Hepatocyte (in vitro differentiated cells): ENCODE results near the gene ZBTB43. TPM values are rescaled to one million over a fixed set of nuclear protein-coding genes. Genes with fewer than 3 reads are reported as not detected.

Experiments used
- DNase-seq: peaks from one replicate; pipeline ENCODE4 v3.0.0-alpha.2; 2016; ENCODE audit warnings: low spot score
- H2AFZ ChIP-seq: fragments of 200-600 bp; sonication (generic); 2 replicates; pipeline ENCODE4 v1.6.0; 2016; ENCODE audit warnings: antibody characterized with exemption, mild to moderate bottlenecking
- H3K27ac ChIP-seq: fragments of 200-600 bp; sonication (generic); 2 replicates; pipeline ENCODE4 v1.5.1; 2016; ENCODE audit warnings: mild to moderate bottlenecking
- H3K27me3 ChIP-seq: fragments of 200-600 bp; sonication (generic); 2 replicates; pipeline ENCODE4 v1.6.1; 2016
- H3K36me3 ChIP-seq: fragments of 200-600 bp; sonication (generic); replicated peaks from 2 replicates; pipeline ENCODE4 v1.5.1; 2016; ENCODE audit warnings: low read depth; ENCODE audit not compliant: insufficient read depth
- H3K4me1 ChIP-seq: fragments of 200-600 bp; sonication (generic); 2 replicates; pipeline ENCODE4 v1.5.1; 2016; ENCODE audit warnings: mild to moderate bottlenecking, moderate library complexity; ENCODE audit not compliant: insufficient read depth
- H3K4me2 ChIP-seq: fragments of 200-600 bp; sonication (generic); 2 replicates; pipeline ENCODE4 v1.6.0; 2016
- H3K4me3 ChIP-seq: fragments of 200-600 bp; sonication (generic); 2 replicates; pipeline ENCODE4 v1.5.1; 2016; ENCODE audit warnings: mild to moderate bottlenecking
- H3K79me2 ChIP-seq: fragments of 200-600 bp; sonication (generic); 2 replicates; pipeline ENCODE4 v1.6.0; 2017; ENCODE audit warnings: mild to moderate bottlenecking
- H3K9me2 ChIP-seq: fragments of 200-600 bp; sonication (generic); replicated peaks from 2 replicates; pipeline ENCODE4 v1.6.0; 2017; ENCODE audit warnings: mild to moderate bottlenecking; ENCODE audit not compliant: insufficient read depth
- H3K9me3 ChIP-seq: fragments of 200-600 bp; sonication (generic); 2 replicates; pipeline ENCODE4 v1.5.1; 2016; ENCODE audit warnings: low read depth, mild to moderate bottlenecking
- H4K20me1 ChIP-seq: fragments of 200-600 bp; sonication (generic); 2 replicates; pipeline ENCODE4 v1.6.0; 2016; ENCODE audit warnings: mild to moderate bottlenecking; ENCODE audit not compliant: insufficient read depth, poor library complexity, severe bottlenecking
- CTCF ChIP-seq: fragments of 200-600 bp; sonication (generic); IDR thresholded peaks from 2 replicates; pipeline ENCODE4 v1.5.1; 2016; ENCODE audit warnings: antibody characterized with exemption, mild to moderate bottlenecking; ENCODE audit not compliant: poor library complexity
- EZH2 ChIP-seq: fragments of 200-600 bp; sonication (generic); IDR thresholded peaks from 2 replicates; pipeline ENCODE4 v1.6.1; 2016; ENCODE audit warnings: antibody characterized with exemption, mild to moderate bottlenecking, borderline replicate concordance
- EZH2phosphoT487 ChIP-seq: fragments of 200-600 bp; sonication (generic); IDR thresholded peaks from one replicate; pipeline ENCODE4 v1.6.1; 2018; ENCODE audit warnings: antibody characterized with exemption, mild to moderate bottlenecking, low read depth, moderate library complexity; ENCODE audit not compliant: unreplicated experiment, severe bottlenecking
- WGBS: methylation state at CpG from one replicate; pipeline ENCODE4 v1.1.6; 2016; ENCODE audit warnings: low lambda C conversion rate; ENCODE audit errors: missing lambda C conversion rate; 5-methylcytosine and 5-hydroxymethylcytosine counted together
- polyA plus RNA-seq: library from polyadenylated mRNA; unstranded; fragments of >200 nt; fragmentation: Nextera tagmentation; extraction: Ambion mirVana; gene quantifications from 2 replicates; pipeline ENCODE4 v1.2.1, GENCODE V29; 2016
- total RNA-seq: library from RNA; depleted of rRNA; stranded (reverse); fragments of >200 nt; gene quantifications from 2 replicates; pipeline ENCODE4 v1.2.3, GENCODE V29; 2014

Gene ZBTB43
- total and polyA plus RNA-seq, 2 experiments from 2014 or later, result 14.9 to 16.4 TPM

GRCh38 chr9:126791406-126792230, 13.2 kb upstream of the ZBTB43 start:
- Histone ChIP-seq H3K9me3 (no peaks in the 10 kb centered on the region), H3K79me2 (no peaks in the 10 kb centered on the region), H4K20me1 (no peaks in the 10 kb centered on the region), H3K27ac (peak overlapping the region; percentile 87), H3K4me1 (peaks cover 3% of the 10 kb centered on the region), H3K36me3 (no peaks in the 10 kb centered on the region), H3K4me3 (no peak overlapping the region), H3K27me3 (peaks cover 6% of the 10 kb centered on the region), H2AFZ (no peak overlapping the region), H3K9me2 (no peaks in the 10 kb centered on the region), H3K4me2 (no peak overlapping the region)
- DNase-seq, result peak; percentile 80
- WGBS, result 58% methylated on average over 9 of the region's 9 CpGs
- TF ChIP-seq CTCF (no peak), EZH2 (no peak), EZH2phosphoT487 (no peak)

GRCh38 chr9:126793686-126794417, 11.0 kb upstream of the ZBTB43 start:
- H3K27ac ChIP-seq, result no peak overlapping the region
- H3K9me2 ChIP-seq, result no peaks in the 10 kb centered on the region
- H4K20me1 ChIP-seq, result no peaks in the 10 kb centered on the region
- 87% methylated on average over 10 of the region's 10 CpGs for WGBS
- H3K4me1 ChIP-seq, result peaks cover 1% of the 10 kb centered on the region
- TF ChIP-seq CTCF (no peak), EZH2 (no peak), EZH2phosphoT487 (no peak)
- H3K79me2 ChIP-seq, result no peaks in the 10 kb centered on the region
- no peaks in the 10 kb centered on the region for H3K27me3 ChIP-seq
- H3K9me3 ChIP-seq, result no peaks in the 10 kb centered on the region
- no peak for DNase-seq
- H3K4me2 ChIP-seq, result no peak overlapping the region
- H3K36me3 ChIP-seq, result no peaks in the 10 kb centered on the region
- no peak overlapping the region for H3K4me3 ChIP-seq
- H2AFZ ChIP-seq, result no peak overlapping the region

- Histone ChIP-seq H3K27me3 (no peaks in the 10 kb centered on the region), H3K4me3 (no peak overlapping the region), H2AFZ (no peak overlapping the region), H3K9me2 (no peaks in the 10 kb centered on the region), H3K4me2 (no peak overlapping the region), H3K4me1 (no peaks in the 10 kb centered on the region), H3K27ac (no peak overlapping the region), H3K79me2 (no peaks in the 10 kb centered on the region), H3K9me3 (no peaks in the 10 kb centered on the region), H4K20me1 (no peaks in the 10 kb centered on the region), H3K36me3 (no peaks in the 10 kb centered on the region)
- 81% methylated on average over 6 of the region's 6 CpGs for WGBS
- DNase-seq, result no peak
- TF ChIP-seq EZH2, result no peak
- TF ChIP-seq CTCF, result no peak
- no peak for TF ChIP-seq EZH2phosphoT487
Observed at GRCh38 chr9:126794441-126794840, 10.4 kb upstream of the ZBTB43 start.
